ENCODE results near the gene XPNPEP2.
A peak's percentile ranks its signal among the peaks of the same experiment; 100 is the strongest.

The XPNPEP2 gene

DNA sequence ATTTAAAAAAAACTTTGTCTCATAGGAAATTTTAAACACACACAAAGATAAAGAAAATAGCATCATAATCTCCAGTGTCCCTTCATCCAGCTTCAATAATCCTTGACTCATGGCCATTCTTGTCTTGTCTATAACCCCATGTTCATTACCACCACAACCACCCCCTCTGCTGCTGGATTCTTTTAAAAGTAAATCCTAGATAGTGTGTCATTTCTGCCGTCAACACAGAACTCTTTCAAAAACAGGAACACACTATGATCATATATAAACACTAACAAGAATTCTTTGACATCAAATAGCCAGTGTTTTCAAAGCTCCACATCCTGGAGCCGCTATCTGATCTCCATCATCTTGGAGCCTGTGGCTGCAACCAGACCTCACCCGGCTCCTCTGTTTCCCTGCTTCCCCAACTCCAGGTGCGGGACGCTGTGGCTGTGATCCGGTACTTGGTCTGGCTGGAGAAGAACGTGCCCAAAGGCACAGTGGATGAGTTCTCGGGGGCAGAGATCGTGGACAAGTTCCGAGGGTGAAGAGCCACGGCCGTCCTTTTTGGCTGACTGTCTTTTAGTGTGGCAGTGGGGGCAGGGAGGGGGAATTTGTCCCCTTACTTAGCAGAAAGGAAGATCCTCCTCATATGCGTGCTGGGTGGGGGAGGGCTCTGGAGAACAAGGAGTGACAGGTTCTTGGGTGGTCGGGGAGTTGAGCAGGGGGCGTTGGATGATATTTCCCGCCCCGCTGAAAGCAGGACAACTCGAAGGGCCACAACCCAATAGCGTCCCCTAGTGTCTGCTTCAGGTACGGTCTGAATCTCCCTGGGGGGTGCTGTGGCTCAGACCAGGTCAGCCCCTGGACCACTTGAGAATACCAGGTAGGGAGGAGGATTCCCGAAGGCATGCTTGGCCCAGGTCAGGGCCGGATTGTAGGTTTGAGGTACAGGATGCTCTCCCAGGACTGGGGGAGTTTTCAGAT lies 15.6 kb downstream of the XPNPEP2 start:
- DNase-seq: no peak

DNA sequence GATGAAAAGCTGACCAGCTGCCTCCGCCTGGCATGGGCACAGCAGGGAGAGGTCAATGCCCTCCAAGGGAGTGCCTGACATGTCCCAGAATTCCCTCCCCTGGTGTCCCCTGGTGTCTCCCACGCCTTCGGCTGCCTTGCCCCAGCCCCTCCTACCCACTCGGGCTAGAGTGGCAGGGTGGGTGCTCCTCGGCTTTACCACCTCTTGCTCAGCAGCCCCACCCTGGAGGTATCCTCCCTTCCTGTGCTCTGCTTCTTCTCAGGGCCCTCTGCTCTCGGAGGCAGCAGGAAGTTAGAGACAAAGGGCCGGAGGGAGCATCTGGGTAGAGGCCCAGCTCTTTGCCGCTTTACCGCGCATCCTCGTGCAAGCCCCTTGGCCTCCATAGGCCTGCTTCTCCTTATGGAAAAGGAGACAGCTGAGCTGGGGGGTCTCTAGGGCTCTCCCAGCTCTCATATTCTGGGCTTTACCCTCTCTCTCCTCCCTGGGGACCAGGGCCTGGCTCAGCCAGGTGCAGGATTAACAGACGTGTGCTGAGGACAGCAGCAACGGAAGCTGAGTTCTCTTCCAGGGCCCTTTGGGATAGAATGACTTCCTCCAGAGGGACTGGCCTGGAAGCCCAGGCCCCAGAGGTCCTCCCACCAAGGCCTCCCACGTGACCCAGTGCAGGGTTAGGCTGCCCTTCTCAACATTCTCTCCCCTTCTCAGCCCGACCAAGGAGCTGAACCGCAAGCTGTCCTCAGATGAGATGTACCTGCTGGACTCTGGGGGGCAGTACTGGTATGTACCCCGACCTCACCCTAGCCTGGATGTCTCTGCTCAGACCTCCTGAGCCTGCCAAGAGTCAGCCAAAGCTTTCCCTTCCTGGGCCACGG lies 17.2 kb downstream of the XPNPEP2 start:
- DNase-seq: no peak

DNA sequence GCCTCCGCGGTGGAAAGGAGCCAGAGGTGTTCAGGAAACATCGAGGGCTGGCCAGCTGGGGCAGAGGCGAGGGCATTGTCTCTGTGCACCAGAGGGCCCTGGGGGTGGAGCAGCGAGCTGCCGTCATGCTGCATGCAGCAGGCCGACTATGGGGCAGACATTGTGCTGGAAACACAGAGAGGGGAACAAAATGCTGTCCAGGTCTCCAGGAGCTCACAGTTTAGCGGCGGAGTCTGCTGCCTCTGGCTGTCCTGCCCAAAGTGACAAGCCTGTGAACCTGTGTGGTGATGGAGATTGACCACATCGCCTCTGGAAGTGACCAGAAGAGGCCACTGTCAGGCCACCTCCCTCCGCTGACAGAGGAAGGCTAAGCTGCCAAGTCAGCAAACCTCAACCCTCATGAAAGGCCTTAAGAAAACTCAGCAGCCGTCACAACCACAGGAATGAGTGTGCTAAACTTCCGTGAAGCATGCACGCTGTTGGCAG lies 20.8 kb downstream of the XPNPEP2 start:
- peak; percentile 70 for DNase-seq

DNA sequence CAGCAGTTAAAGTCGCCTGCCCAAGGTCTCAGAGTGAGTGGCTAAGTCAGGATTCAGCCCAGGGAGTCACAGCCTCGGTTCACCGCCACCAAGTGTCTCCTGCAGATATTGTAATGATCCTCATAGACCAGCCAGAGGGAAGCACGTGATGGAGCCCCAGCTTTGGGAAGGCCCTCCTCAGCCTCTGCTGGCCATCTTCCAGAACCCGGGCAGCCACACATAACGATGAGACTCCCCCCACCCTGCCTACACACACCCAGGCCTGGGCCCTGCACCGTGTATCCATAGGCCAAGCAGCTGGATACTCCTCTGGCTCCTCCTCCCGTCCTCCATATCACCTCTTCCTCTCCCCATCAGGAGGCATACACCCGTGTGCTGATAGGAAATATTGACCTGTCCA lies 21.4 kb downstream of the XPNPEP2 start:
- DNase-seq: no peak

DNA sequence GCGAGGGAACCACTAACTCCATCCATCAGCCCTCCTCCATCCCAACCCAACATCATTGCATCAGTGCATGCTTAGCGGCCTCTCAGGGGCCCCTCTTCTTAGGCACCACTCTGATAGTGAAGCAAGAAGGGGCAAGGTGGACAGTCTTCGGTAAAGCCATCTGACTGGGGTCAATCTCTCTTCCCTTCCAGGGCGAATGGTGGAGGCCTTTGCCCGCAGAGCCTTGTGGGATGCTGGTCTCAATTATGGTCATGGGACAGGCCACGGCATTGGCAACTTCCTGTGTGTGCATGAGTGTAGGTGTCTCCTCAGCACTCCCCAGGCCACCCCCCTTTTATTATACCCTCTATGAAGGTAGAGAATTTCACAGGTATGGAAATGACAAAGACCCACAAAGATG lies 22.2 kb downstream of the XPNPEP2 start:
- no peak for DNase-seq

DNA sequence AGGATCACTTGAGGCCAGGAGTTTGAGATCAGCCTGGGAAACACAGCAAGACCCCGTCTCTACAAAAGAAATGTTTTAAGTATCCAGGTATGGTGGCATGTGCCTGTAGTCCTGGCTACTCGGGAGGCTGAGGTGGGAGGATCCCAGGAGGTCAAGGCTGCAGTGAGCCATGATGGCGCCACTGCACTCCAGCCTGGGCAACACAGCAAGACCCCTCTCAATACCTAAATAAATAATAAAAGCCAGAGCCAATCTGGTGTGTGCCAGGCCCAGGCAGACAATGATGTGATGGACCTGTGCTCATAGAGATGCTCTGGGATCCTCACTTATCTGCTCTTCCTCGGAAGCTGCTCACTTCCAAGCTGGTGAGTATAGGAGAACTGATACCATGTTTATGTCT lies 22.8 kb downstream of the XPNPEP2 start:
- no peak for DNase-seq

DNA sequence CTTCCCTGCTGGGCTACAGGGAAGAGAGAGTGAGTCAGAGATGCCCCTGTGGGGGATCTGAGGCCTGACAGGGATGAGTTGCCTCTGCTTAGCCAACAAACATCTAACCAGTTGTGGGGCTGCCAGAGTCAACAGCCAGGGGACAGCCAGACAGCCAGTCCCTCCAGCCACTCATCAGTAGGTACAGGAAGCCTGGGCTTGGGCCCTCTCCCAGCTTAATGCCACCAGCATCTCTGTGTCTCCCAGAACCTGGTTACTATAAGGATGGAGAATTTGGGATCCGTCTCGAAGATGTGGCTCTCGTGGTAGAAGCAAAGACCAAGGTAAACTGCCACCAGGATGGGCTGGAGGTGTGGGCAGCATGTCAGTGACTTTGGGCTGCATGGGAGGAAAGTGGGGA lies 23.7 kb downstream of the XPNPEP2 start:
- DNase-seq: peak; percentile 15

DNA sequence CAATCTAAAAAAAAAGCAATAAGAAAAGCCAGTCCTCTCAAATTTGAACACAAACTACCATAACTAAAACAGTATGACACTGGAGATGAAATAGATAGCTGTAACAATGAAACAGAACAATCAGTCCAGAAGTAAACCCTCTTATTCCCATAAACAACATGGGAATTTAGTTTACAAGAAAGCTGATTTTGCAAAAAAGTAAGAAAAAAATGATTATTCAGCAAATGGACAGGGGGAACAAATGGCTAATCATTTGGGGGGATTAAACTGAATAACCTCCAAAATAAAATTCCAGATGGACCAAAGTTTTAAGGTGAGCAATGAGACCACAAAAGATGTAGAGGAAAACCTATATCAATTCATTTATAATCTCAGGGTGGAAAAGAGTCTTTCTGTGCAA lies 24.9 kb downstream of the XPNPEP2 start:
- no peak for DNase-seq

DNA sequence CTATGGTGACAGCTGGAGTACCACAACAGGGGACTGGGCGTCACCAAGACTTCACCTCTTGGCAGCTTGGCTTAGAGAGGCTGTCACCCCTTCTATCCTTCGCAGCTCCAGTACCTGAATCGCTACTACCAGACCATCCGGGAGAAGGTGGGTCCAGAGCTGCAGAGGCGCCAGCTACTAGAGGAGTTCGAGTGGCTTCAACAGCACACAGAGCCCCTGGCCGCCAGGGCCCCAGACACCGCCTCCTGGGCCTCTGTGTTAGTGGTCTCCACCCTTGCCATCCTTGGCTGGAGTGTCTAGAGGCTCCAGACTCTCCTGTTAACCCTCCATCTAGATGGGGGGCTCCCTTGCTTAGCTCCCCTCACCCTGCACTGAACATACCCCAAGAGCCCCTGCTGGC lies 29.4 kb downstream of the XPNPEP2 start:
- DNase-seq: no peak

DNA sequence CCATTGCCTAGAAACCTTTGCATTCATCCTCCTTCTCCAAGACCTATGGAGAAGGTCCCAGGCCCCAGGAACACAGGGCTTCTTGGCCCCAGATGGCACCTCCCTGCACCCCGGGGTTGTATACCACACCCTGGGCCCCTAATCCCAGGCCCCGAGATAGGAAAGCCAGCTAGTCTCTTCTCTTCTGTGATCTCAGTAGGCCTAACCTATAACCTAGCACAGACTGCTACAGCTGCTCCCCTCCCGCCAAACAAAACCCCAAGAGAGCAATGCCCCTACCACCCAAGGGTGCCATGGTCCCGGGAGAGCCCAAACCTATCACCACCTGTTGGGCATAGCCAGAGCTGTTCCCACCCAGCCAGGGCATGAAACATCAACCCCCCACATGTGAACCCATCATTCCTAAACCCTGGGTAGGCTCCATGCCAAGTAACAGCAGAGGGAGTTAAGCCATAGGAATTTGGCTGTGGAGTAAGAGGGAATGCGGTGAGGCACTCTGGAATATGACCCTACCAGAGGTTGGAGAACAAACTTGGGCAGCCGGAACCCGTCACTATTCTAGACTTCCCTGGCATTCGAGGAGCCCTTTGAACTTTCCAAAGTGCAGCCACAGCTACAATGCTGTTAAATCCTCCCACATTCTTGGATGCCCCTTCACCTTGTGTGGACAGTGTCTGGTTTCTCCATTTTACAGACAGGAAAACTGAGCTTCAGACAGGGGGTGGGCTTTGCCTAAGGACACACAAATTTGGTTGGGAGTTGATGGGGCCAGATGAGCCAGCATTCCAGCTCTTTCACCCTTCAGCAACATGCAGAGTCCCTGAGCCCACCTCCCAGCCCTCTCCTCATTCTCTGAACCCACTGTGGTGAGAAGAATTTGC lies 30.0 kb downstream of the XPNPEP2 start:
- DNase-seq: peak; percentile 32

DNA sequence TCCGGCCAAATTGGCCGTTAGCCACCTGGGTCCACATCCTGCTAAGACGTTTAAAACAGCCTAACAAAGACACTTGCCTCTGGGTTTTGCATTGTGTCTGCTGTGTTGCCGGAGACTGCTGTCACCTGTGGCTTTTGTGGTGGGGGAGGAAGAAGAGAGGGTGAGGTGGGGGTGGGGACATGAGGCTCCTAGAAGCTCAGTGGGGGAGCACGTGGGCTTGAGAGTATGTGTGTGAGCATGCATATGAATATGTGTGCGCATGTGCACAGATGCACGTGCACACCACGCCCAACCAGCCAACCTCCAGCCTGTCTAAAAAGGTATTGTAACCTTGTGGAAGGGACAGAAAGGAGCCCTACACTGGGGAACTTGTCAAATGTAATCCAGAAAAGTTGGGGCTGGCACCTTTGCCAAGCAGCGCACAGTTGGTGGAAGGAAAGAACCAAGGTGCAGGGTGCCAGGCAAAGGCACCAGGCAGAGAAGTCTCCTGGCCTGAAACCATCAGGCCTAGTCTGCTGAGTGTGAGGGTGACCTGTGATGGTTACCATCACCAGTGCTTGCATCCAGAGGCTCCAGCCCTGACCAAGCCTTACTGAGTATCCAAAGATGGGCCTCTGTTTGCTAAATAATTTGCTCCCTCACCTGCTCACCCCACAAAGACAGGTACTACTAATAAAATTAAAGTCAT lies 30.8 kb downstream of the XPNPEP2 start:
- DNase-seq: no peak

DNA sequence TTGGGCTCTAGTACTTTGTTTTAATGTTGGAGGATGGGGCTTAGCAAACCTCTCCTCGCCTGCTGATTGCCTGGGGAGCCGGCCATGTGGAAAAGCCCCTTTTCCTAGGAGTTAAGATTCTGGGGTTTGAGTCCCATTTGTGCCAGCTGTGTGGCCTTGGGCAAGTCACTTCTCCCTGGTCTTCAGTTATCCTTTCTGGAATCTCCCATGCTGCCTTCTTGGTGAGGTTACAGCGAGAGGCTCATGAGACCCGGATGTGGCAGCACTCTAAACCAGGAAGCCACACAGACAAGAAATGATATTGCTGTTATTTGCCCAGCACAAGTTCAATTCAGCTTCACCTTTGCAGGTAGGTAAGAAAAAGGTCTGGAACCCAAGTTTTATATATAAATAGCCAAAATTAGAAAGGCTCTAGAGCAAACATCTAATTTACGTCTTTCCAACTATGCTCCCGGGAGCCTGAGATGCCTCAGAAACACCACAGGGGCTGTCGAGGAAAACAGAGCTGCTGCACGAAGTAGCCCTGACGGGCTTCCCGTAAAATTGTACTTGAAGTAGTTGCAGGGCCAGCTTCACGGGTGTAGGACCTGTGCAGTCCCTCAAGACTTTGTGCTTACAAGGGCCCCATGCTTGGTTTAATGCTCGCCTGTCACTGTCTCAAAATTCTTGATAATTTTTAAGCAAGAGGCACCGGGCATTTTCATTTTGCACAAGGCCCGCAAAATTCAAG lies 32.7 kb downstream of the XPNPEP2 start:
- no peak for DNase-seq

DNA sequence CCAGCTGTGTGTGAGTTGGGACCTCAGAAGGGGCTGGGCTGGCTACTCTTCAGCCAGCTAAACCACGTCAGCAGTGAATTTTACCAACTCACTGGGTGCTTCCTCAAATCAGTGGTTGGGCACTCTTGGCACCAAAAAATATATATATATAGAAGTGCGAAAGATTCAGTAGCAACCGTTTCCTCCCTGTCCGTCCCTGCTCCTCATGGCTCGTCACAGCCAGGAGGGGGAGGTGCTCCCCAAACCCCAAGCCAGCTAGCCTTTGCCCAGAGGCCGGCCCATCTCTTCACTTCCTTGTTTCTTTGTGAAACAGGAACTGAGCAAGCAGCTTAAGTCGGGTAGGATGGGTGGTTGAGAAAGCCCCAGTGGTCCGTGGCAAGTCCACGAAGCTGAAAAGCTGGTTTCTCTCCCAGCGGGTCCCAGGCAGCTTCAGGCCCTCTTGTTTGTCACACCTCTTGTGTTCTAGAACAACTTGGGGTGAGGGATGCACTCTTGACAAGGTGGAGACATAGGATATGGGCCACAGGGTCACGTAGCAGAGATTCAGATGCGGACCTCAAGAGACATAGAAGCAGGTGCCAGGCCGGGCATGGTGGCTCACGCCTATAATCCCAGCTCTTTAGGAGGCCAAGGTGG lies 34.1 kb downstream of the XPNPEP2 start:
- DNase-seq: no peak

DNA sequence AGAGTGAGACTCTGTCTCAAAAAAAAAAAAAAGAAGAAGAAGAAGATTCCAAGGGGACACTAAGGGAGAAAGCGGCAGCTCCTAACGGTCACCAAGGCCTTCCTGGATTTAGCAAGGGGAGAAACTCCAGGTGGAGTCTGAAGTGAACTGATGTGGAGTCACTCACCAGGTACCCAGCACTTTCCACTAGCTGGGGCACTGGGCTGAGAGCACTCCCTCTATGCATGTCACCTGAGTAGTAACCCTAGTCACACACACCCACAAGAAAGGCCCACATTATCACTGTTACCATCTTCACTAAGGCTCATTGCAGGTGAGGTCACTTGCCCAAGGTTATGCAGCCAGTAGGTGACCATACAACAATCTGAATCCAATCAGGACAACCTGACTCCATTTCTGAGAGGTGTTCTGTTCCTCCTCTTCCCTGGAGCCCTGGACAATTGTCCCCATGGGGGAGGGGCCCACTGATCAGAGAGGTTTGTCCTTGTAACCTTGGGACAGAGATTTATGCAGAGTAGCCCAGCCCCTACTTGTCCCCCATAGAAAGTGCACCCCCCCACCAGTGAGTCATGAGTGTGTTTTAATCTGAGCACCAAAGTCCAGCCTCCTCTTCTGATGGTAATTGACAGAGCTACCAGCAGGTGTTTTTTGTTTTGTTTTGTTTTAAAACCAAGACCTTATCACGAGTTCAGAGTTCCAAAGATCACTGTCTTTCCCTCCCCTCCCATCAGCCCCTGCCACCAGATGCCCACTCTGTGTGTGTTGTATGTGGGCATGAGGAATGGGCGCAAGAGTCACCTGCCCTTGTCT lies 35.1 kb downstream of the XPNPEP2 start:
- no peak for DNase-seq

DNA sequence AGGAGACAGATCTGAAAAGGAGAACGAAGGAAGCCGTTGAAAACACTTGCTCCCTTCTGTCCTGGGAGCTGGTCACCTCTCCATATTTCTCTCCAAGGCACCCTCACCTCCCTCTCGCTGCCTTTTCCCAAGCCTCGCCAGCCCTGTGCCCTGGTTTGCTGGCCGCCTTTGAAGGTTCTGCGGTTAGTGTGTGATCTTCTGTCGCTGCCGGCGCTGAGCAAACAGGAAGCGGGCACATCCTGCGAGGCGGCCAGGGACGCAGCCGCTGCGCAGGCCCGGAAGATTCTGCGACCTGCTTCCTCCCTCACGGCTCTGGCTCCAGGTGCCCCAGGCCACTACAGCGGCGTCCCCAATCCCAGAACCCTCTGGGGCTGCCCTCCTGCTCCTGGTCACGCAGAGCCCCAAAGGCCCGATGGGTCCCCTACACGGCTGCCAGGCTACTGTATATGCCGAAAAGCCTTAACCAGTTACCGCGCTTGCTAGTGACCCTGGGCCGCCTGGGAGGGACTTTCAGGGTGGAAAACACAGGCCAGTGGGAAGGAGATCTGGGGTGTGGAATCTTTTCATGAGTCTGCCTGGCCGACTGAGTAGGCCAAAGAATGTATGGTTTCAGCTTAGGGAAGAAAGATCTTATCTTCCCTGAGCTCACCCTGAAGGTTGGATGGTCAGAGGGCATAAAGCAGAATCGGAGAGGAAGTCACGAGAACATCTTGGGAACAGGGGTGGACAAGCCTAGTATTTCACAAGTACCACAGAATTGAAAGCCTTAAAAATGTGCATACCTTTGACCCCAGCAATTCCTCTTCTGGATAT lies 38.6 kb downstream of the XPNPEP2 start:
- peak; percentile 4 for DNase-seq

DNA sequence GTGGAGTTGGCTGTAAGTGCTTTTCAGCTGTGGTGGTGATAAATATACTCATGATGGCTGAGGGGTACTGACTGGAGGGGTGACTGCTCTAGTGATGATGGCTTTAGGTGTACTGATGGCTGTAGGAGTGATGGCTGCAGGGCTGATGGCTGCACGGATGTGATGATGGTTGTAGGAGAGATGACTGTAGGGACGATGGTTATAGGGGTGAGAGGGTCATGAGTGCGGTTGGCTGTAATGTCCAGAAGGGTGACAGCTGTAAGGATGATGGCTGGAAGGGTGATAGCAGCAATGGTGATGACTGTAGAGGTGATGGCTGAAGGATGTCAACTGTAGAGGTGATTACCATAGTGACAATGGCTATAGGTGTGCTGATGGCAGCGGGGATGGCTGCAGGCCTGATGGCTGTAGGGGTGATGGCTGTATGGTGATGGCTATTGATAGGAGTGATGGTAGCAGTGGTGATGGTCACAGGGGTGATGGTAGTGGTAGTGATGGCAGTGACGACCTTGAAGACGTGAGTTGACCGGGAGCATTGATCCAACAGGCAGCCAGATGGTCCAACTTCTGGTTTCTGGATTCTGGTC lies 40.4 kb downstream of the XPNPEP2 start:
- DNase-seq: no peak

DNA sequence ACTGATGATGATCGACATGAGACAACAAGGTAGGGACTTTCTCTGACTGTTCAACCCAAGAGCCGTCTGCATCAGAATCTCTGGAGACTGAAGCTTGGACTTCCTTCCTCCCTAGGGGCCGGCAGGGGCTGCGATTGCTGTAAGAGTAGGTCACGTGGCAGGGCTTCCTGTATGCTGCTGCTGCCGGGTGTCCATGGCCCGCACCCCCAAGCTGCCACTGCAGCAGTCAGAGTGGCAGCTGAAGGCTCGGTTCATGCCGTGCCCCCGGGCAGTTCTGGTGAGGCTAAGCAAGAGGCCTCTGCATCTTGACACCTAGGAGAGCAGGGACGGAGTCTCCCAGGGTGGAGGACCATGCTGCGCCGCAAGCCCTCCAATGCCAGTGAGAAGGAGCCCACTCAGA lies 41.0 kb downstream of the XPNPEP2 start, which contains the start of gene SASH3:
Gene SASH3 (plus strand): TSS at position 203 of the 400 bp plus-strand sequence. CDS start 149 bp downstream, at position 352.
- no peak for DNase-seq
